HG02763 (cell line): ENCODE data around the gene ACVR1B.

Experiments used
- ATAC-seq: cut with Tn5 transposase; IDR thresholded peaks from one replicate; pipeline ENCODE4 v1.9.1; 2021; ENCODE audit warnings: mild to moderate bottlenecking, moderate library complexity; ENCODE audit not compliant: unreplicated experiment

Gene ACVR1B

DNA sequence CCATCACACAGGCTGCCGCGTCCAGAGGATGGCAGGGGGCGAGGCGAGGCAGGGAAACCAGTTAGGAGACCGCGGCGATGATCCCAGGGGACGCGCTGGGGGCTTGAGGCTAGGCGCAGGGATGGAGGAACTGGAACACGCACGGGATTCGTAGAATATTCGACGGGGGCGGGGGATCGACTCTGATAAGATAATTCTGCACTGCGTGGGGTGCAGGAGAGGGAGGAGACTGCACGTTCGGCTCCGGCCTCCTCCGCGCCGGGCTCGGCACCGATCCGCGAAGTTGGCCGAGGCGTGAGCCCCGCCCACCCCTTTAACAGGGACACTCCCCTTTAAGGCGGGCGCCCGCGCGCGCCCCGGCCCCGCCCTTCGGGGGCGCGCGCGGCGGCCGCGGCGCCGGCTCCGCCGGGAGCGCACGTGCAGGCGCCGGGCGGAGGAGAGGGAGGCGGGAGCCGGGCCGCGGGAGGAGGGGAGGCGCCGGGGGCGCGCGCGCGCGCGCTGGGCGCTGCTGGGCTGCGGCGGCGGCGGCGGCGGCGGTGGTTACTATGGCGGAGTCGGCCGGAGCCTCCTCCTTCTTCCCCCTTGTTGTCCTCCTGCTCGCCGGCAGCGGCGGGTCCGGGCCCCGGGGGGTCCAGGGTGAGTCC, at the start of gene ACVR1B:
TSS of gene ACVR1B (plus strand) at position 501 of the 644 bp plus-strand sequence. CDS start at position 546, 45 bp downstream.
- peak; percentile 92 for ATAC-seq

DNA sequence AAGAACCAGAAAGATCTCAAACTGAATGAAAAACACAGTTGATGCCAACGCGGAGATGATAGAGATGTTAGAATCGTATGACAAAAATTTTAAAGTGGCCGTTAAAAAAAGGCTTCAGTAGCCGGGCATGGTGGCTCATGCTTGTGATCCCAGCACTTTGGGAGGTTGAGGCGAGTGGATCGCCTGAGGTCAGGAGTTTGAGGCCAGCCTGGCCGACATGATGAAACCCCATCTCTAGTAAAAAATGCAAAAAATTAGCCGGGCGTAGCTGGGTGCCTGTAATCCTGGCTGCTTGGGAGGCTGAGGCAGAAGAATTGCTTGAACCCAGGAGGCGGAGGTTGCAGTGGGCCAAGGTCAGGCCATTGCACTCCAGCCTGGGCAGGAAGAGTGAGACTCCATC, 49.6 kb upstream of the ACVR1B start:
- ATAC-seq, result no peak

DNA sequence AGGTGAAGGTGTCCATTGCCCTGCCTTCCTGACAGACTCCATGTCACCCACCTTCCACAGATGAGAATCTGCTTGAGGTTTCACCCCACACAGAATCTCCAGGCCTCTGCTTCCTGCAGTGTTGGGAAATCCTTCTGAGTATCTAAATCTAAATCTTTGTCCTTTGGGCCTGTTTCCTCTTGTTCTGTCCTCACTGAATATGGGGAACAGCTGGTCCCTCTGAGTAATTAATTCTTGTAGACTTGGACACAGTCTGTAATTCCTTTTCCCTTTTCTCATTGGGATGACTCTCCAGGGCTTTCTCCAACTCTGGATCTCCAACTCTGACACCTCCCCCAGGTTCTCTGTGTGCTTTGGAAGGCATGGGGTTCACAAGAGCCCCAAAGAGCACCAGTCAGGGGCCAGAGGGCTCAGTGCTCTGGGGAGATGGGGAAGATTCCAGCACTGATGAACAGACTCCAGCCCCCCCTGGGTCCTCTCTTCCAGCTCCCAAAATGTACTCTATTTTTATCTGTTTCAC, 46.5 kb upstream of the ACVR1B start:
- no peak for ATAC-seq

DNA sequence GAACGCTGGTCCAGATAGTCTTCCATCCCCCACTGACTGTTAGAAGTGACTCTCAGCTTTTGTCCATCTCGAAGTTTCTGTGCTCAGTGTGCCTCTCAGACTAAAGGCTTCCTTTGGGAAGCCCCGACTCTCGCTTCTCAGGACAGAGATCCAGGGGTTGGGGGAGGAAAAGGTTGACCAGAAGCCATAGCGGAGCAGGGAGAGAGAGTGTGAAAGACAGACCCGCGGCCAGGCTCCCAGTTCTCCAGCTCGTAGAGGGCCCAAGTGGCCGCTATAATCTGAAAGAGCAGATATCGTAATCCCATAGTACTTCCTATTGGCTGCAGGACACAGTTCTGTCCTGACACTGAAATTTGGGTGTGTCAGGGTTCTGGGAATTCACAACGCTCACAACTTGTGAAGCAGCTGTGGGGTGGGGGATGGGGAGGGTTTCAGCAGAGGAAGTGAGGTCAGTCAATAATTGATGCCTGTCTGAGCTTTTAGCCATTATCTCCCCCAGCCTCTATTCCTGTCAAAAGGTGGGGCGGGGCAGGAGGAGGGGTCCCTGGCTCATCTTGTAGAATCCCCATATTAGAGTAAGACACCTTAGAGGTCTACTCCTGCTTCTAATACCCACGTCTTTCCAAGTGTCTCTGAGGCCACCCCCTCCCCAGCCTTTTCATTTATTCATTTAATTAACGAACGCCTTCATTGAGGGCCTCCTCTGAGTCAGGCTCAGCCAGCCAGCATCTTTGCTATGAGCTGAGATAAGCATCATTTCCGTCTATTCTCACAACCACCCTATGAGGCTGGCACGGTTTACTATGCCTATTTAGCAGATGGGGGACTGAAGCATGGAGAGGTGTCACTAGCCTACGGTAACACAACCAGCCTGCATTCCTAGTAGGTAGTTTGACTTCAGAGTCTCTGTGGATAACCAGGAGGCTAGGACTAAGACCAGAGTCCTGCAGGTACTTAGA, 45.7 kb upstream of the ACVR1B start:
- no peak for ATAC-seq

DNA sequence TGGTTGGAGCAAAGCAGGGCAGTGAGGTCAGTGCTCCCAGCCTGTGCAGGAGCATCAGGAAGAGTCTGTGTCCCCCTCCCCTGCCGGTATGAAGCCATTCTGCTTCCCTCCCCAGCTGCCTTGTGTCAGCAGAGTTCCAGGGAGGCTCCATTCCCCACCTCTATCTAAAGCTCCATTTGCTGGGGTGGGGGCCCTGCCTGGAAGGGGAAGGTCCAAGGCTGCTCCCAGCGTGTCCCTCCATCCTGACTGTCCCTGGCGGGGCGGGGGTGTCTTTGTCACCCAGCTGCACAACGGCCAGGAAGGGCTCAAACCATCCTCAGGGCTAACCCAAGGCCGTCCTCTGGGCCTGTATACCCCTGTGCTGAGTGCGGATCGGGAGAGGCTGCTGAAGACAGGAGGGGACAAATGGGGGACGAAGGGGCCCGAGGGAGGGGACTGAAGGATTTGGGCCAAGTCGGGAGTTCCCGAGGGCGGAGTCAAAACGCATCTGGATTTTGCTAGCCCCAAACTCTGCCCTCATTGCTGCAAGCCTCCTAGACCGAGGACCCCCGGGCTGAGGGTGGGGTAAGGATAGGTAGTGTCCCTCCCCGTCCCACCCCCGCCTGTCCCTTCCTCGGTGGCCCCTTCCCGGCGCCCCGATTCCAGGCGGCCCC, 44.9 kb upstream of the ACVR1B start:
- ATAC-seq, result no peak

DNA sequence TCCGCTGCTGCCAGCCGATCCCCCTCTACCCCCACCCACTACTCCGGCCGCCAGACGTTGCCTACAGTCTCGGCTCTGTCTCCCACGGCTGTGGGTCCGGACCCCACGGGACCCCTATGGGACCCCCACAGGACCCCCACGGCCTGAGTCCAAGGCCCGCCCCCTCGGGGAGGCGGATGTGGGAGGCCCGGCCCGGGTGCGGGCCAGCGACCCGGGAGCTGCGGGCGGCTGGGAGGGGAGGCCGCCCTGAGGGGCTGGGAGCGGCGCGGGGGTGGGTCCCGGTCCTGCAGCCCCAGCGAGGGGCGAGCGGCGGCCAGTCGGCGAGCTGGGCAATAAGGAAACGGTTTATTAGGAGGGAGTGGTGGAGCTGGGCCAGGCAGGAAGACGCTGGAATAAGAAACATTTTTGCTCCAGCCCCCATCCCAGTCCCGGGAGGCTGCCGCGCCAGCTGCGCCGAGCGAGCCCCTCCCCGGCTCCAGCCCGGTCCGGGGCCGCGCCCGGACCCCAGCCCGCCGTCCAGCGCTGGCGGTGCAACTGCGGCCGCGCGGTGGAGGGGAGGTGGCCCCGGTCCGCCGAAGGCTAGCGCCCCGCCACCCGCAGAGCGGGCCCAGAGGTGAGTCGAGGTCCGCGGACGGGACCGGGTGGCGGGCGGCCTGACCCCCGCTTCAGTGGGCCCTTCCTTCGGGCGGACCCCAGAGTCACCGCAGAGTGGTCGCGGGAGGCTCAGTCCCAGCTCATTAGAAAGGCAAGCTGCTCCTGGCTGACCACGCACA, 44.2 kb upstream of the ACVR1B start, which contains the start of gene ACVRL1:
TSS of gene ACVRL1 (plus strand) at position 422 of the 773 bp plus-strand sequence. CDS start 4,971 bp downstream, outside the sequence.
- no peak for ATAC-seq

DNA sequence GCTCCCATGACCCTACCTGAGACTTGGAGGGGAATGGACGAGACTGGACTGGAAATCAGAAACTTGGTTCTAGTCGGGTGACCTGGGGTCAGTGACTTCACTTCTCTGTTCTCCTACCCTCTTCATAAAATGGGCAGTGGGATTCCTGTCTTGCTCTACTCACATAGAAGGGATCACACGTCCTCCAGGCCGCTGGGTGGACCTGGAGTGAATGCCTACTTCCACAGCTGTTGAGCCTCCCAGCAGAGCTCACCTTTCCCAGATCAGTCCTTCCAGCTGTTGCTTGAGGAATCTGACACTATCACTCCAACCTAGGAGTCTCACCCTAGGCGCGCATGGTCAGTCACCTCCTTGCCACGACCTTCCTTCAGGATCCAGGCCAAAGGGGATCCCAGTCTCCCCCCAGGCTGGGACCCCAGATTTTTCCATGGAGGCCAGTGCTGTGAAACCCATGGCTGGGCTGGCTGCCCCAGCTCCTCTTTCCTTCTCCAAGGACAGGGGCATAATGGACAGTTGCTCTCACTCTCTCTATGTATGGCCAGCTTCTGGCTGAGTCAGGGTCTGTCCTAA, 43.6 kb upstream of the ACVR1B start:
- no peak for ATAC-seq

DNA sequence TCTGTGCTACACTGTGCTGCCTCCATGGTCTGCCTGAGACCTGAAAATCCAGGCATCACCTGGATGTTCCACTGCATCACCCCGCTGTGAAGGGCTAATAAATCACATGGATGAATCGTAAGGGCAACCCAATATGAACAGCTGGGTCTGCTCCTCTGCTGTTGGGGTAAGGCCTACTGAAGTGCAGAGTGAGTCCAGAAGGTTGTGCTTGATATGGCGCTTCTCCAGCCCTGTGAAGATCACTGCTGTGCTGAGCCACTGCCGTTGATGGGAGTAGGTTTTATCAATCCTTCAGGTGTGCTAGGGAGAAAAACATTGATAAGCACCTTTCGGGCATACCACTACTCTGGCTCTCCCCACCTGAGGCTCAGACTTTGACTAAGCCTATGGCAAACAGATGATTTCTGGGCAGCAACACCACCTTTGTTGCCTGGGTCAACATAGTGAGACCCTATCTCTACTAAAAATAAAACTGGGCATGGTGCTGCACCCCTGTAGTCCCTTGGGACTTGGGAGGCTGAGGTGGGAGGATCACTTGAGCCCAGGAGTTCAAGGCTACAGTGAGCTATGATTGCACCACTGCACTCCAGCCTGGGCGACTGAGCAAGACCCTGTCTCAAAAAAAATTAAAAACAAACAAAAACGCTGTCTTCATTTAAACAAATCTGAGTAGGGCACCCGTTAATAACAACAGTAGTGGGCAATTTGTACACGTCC, 42.5 kb upstream of the ACVR1B start:
- no peak for ATAC-seq

DNA sequence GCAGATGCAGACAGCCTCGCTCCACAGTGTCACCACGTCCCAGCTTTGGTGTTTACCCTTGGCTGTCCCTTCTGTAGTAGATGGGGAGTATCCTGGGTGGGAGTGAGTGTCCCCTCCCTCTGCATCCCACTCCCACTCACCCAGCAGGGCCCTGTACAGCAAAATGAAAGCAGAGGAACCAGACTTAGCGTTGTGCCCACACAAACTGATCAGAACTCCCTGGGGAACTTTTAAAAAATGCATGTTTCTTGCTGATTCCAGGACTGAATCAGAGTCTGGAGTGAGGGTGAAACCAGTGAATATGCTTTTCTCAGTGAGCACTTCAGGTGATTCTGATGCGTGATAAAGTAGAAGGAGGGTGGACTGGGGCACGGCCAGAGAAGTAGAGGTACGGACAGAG, 41.3 kb upstream of the ACVR1B start:
- ATAC-seq, result no peak

DNA sequence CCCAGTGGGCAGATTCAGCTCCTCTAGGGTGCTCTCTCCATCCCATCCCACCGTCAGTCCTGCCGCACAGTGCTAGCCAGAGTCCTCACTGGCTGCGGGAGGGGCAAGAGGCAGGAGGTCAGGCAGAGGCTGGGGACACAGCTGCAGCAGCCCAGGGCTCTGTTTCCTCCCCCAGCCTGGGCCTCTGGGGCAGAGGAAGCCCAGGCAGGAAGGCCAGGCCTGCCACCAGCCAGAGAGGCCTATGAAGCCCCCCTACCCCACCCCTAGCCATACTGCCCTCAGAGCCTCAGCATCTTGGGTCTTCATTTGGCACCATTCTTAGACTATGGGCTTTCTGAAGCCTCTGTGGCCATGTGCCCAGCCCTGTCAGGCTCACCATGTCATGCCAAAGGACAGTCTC, 40.8 kb upstream of the ACVR1B start:
- no peak for ATAC-seq

DNA sequence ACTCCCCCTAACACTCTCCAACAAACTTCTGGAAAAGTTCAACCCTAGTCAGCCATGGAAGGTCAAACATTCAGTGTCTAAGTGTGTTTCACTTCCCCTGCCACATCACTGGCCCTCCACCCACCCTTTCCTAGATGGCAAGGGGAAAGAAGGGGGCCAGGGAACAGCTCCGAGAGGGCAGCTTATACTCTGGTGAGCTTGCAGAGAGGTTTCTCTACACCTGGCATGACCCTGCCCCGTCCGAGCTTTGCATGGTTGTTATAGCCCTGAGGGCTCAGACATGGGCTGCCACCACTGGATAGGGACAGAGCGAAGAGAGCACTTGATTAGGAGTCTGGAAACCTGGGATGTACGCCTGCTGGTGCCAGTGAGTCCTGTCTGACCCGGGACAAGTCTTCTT, 40.2 kb upstream of the ACVR1B start:
- ATAC-seq, result no peak

DNA sequence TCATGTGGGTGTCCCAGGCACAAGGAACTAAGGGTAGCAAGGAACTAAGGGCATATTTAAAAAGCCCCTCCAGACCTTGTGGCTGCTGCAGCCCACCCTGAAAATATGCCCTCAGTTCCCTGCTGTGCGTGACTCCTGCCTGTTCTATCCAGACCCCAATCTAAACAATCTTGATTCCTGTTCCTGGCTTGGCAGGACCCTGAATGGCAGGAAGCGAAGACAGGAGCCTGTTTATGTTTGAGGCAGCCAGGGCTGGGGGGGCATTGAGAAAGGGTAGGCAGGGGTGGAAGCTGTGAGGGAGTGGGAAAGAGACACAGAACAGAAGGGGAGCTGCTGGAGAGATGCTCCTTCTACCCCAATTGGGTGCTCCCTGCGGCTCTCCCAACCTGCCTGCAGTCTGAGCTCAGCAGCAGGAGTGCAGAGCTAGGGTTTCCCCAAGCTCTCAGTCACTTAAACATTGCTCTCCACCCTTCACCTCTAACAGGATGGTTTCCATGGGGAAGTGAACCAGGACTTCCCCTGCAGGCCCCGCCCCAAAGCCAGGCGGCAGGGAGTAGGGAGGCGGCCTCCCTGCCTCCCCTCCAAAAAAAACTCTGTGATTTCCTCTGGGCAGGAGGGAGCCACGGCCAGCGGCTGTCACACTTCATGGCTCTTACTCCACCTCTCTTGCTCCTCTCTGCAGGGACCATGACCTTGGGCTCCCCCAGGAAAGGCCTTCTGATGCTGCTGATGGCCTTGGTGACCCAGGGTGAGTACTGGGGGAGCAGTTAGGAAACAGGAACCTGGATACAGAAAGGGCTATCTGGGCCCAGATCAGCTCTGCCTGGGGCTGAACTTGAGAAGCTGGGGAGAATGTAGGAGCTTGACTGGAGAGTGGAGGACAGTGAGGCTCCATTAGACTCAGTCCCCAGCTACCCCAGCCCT, 39.4 kb upstream of the ACVR1B start:
- no peak for ATAC-seq

DNA sequence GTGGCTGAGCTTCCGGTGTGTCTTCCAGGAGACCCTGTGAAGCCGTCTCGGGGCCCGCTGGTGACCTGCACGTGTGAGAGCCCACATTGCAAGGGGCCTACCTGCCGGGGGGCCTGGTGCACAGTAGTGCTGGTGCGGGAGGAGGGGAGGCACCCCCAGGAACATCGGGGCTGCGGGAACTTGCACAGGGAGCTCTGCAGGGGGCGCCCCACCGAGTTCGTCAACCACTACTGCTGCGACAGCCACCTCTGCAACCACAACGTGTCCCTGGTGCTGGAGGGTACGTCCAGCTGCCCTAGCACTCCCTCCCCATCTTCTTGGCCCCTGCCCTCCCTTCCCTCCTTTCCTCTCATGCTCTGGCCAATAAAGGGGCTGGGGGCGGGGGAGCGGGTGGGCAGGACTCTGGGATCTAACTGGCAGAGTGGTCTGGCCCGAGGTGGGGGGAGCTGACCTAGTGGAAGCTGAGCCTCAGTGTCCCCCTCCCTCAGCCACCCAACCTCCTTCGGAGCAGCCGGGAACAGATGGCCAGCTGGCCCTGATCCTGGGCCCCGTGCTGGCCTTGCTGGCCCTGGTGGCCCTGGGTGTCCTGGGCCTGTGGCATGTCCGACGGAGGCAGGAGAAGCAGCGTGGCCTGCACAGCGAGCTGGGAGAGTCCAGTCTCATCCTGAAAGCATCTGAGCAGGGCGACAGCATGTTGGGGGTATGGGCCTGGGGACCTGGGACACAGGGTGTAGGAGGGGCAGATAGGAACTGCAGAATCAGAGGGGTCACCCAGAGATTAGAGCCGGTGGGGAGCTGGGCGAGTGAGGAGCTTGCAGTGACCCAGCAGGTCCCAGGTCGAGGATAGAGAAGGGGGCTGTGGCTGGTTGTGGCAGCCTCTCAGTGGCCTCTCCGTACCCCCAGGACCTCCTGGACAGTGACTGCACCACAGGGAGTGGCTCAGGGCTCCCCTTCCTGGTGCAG, 38.1 kb upstream of the ACVR1B start:
- ATAC-seq, result no peak

DNA sequence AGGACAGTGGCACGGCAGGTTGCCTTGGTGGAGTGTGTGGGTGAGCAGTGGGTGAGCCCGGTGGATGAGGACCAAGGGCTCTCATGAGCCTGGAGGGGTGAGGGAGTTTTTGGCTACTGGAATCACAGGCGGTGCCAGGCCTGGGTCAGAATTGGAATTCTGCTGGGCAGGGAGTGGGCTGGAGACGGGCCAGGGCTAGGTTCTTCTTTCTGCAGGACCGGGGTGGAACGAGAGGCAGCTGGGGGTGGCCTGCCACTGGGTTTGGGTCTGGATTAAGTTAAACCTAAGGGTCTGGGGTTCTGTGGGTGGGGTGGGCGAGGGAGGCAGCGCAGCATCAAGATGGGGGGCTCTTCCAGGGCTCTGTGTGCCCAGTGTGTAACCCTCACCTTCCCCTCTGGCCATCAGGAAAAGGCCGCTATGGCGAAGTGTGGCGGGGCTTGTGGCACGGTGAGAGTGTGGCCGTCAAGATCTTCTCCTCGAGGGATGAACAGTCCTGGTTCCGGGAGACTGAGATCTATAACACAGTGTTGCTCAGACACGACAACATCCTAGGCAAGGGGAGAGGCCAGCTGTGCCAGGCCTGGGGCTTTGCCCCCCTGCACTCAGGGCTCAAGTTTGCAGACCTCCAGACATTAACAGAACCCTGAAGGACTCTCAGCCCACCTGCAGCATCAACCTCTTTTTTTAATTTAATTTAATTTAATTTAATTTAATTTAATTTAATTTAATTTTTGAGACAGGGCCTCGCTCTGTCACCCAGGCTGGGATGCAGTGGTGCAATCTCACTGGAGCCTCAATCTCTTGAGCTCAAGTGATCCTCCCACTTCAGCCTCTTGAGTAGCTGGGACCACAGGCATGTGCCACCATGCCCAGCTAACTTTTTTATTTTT, 37.2 kb upstream of the ACVR1B start:
- ATAC-seq, result no peak

DNA sequence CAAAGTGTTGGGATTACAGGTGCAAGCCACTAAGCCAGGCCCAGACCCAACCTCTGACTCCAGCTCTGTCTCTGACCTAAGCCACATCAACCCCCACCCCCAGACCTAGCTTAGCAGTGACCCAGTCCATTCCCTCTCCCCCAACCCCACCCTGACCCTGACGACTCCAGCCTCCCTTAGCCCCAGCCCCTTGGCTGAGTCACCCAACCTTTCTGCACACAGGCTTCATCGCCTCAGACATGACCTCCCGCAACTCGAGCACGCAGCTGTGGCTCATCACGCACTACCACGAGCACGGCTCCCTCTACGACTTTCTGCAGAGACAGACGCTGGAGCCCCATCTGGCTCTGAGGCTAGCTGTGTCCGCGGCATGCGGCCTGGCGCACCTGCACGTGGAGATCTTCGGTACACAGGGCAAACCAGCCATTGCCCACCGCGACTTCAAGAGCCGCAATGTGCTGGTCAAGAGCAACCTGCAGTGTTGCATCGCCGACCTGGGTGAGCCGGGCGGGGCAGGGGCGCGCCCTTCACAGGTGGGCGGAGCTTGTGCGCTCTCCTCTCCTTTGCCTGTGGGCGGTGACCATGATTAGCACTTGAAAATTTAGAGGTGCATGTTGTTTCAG, 36.4 kb upstream of the ACVR1B start:
- no peak for ATAC-seq

DNA sequence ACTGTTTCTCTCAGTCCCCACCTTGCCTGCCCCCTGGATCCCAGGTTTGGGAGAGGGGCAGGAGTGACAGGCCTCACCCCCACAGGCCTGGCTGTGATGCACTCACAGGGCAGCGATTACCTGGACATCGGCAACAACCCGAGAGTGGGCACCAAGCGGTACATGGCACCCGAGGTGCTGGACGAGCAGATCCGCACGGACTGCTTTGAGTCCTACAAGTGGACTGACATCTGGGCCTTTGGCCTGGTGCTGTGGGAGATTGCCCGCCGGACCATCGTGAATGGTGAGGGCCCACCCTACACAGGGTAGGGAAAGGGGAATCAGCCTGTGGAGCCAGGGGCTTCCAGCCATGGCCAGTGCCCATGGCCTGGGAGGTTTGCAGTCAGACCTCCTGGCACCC, 35.5 kb upstream of the ACVR1B start:
- ATAC-seq, result no peak
